EL (cell line): ENCODE data around the gene FOCAD.
A peak's percentile ranks its signal among the peaks of the same experiment; 100 is the strongest.

Source experiments
- DNase-seq: peaks from one replicate; pipeline ENCODE4 v3.0.0-alpha.2; 2016

The FOCAD gene

DNA sequence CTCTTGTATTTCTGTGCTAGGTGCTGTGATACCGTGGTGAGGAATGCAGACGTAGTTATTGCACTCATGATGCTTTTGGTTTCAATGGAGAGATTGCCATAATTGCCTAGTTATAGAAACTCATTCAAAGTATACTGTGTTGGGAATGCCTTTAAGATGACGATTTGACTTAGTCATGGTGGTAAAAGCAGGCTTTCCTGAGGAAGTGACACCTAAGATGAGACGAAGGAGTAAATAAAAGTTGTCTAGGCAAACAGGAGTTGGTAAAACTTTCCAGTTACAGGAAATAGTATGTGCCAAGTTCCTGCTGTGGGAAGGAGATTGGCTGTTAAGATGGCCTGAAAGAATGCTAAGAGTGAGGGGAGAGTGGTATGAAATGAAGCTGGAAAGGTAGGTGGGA, 48.1 kb downstream of the FOCAD start:
- DNase-seq = peak; percentile 83

DNA sequence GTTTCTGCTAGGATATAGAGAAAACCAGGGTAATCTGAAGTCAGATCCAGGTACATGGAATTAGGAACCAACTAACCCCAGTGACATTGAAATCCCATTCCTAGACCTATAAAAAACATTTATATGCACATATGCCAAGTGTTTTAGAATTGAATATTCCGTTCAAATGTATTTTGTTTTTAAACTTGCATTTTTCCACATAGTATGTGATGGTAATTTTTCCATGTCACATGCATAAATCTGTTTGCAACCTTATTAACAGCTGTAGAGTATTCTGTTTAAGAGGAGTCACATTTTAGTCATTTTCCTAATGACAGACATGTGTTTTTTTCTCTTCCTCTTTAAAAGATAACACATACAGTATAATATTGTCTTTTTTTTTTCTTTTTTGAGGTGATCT, 50.2 kb downstream of the FOCAD start:
- no peak for DNase-seq

DNA sequence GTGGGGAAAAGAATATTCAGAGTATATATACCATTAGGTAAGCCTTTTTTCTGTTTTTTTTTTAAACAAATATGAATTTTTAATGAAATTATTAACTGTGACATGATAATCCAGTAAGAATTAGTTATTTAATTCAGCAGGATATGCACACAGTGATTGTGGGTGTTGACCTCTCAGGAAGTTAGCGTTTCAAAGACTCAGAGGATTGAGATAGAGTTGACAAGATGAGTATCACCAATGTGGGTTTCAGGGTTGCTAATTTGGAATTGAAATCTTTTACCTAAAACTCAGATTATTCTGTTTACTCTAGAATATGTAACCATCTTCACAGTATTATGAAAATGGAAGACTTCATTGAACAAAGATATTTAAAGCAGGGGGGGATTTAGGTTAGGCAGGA, 56.2 kb downstream of the FOCAD start:
- DNase-seq = no peak

DNA sequence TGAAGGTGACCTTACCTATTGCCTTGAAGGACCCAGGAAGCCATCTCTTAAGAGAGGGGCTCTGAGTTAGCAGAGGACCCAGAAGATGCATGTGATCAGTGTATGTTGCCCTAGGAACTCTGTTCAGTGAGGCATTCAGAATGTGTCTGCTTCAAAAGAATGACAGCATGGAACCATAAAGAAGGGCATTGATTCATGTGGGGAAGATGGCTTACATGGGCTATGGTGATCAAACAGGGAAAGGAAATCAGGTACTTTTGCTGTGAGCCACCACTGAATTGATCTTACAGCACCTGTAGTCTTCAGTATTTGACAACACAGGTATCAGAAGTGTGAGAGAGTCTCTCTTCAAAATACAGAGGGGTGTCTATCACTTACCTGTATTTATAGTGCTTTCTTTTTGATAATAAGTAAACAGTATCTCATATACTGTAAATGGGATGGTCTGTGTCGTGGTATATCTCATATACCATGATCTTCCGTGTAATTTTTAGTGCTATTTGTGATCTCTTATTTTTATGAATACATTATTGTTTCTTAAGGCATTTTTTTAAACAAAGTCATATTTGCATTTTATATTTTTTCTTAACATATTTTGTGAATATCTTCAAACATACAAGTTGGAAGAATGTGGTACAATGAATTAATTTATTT, 57.0 kb downstream of the FOCAD start:
- no peak for DNase-seq

DNA sequence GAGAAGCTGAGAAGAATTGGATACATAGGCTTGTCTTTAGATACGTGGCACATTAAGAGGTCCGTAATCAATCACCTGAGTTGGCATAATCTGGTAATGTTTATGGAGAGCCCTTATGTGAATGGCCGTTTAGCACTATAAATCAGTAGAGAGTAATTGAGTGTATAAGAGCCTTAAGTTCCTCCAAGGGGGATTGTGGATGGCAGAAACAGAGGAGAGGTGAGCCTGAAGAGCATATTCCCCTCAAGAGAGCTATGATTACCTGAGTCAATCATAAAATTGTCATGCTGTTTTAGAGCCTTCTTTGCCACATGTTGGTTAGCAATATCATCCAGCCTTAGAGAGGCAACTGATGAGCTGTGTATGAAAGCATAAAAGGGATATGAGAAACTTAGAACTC, 58.8 kb downstream of the FOCAD start:
- no peak for DNase-seq

DNA sequence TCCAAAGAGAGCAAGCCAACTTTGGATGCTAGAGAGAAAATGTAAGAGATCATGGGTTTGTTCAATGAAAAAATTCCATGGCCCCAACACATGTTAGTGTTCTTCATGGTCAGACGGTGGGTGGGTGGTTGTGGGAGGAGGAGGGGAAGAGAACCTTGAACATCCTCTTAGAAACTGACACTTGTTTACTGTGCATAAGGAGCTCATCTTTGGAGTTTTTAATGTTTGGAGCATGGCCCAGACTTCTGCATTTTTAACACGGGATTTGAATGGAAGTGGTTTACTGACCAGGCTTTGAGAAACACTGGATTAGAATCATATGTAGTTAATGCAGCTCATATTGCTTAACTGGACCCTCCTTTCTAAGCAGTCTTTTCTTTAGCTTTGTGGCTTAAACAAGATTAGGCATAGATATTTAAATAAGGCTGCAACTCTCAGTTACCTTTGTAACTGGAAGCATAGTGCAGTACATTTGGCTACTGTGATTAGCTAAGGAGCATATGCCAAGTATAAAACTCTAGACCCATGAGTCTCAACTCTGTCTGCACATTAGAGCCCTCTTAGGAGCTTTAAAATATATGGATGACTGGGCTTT, 60.1 kb downstream of the FOCAD start:
- DNase-seq = no peak

DNA sequence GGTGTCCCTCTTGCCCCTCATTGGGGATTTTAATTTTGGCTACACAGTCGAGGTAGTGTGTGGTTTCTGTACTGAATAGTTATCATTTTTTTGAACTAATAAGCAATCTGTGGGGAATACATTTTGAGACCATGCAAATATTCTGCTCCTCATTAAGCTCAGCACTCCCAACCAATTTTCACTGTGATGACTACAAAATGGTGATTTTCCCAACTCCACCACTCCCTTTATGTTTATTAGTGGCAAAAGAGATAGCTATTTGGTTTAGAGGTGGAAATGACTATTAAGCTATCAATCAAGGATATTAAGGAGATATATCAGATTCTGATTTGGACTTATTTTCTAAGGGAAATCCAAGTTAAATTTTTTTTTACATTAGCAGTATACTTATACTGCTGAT, 62.9 kb downstream of the FOCAD start:
- DNase-seq = no peak

DNA sequence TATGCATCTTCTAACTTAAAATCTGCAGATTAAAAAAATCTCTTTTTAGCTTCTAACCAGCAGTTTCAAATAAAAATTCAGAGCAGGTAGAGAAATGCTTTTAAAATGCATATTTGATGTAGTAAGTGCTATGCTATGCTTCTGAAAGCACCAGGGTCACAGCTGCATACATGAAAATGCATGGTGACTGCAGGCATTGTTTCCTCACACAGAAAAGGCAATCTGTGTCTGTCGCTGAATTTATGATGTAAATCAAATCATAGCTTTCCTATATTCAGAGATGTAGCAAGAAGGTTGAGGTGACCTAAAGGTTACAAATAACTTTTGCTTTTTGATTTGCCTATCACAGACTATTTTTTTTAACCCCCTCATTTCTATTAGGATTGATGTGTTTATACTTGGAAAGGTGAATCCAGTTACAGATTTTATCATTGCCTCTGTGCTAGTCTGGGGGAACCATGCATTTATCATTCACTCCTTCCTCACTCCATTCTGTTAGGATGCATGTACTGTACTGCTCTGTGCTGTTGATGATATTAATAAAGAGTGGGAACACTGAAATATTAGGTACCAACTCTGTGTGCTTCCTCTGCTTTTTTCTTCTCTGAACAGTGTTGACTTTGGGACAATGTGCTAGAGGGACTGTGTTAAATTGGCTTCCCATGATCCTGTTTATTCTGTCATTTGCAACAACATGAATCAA, 65.6 kb downstream of the FOCAD start:
- DNase-seq = no peak

DNA sequence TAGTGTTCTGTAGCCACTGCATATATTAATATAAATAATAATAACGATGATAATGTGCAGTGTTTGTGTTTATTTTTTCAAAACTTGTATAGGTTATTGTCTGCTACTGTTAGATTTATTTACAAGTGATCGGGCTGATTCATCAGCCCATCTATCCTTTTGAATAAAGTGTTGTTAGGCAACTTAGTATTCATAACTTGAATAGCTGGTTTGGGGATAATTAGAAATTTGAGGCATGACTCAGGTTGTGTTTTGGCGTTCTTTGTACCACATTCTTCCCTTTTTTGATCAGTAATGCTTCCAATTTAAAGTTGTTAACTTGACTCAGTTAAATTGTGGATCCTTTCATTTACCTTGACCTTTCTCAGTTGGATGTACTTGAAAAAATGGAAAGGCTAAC, 69.7 kb downstream of the FOCAD start:
- DNase-seq = peak; percentile 13

DNA sequence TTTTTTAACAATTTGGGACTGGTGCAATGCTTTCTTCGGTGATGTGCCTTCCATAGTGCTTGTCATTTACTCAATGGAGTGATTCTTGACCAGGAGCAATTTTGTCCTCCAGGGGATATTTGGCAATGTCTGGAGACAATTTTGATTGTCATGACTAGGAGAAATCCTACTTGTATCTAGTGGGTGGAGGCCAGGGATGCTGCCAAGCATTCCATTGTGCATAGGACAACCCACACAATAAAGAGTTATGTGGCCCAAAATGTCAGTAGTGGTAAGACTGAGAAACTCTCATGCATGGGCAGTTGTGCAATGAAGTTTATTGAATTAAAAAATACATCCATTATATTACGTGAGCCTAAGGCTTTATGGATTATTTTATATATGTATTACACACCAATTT, 70.5 kb downstream of the FOCAD start:
- DNase-seq = peak; percentile 26

DNA sequence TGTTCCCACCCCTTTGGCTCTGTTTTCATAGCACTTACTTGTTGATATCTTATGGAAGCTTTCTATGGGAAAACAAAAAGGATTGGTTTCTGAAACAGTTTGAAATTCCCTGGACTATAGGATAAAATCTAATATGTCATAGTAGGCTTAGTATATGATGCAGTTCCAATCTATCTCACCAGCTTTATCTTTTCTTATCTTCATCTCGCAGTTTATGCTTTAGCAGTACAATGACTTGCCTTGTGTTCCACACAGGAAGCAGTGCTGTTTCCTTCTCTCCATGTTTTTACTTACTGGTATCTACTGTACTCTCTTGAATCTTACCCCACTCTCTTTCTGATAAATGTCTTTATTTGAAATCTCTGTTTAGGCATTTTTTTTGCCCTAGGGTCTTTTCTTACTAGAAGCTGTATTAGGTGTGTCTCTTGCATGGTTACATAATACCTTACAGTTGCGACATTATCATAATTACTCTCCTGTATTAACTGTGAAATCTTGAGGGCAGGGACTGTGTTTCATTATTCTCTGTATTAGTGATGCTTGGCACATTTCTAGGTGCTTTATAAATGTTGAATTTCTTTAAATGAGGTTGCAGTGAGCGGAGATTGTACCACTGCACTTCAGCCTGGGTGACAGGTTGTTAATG, 76.3 kb downstream of the FOCAD start:
- no peak for DNase-seq

DNA sequence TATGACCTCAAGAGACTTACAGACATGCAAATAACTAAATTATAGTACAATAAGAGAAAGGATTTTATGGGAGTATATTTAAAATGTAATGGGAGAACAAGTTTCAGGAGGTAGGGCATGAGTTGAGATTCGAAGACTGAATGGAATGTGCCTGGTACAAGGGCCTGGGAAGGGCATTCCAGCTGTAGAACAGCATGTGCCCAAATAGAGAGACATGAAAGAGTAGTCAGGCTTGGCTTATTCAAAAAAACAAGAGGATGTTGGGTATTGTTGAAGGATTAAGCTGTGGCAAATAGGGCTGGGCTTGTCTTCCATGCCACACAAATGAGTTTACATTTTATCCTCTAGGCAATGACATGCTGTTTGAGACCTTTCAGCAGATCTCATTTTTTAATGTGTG, 86.9 kb downstream of the FOCAD start:
- DNase-seq = no peak

DNA sequence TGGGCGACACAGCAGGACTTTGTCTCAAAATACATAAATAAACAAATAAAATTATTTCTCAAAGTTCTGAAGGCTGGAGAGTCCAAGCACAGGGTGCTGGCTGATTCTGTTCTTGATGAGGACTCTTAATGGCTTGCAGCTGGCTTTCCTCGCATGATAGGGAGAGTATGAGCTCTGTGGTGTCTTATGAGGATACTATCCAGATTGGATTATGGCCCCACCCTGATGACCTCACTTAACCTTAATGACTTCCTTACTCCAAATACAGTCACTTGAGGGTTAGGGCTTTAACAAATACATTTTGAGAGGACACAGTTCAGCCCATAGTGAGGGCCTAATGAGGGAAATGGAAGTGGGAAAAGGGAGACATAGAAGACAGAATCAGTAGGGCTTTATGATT, 87.7 kb downstream of the FOCAD start:
- no peak for DNase-seq

DNA sequence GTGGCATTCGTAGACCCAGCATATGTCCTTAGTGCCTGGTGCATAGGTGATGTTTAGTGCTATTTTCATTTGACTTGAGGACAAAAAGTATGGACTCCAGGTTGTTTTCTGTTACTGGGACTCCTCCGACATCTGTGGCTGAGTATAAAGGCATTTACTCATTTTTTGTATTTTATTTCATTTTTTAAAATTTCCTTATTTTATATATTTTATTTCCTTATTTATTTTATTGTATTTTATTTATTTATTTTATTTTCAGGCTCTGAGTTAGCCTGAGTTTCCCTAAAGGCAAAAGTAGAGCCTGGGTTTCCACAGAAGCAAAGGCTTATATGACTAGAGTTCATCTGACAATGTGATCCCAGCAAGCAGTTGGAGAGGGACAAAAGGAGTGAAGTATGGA, 91.6 kb downstream of the FOCAD start:
- DNase-seq = no peak

DNA sequence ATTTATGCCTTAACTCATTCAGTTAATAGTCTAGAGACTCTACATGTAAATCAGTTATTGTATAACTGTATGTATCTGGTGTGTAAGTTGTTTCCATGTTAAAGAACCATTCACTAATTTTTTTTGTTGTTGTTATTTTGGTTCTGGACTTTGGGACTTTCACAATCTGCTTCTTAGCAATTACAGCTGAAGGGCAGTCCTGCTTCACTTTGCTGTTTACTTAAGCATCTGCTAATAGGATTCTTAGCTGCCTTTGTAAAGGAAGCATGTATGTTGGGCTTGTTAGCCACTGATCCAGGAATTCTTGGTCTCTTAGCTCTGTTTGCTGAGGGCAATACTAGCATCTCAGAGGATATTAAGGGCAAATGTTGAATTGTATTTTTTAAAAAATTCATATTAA, 97.0 kb downstream of the FOCAD start:
- no peak for DNase-seq

DNA sequence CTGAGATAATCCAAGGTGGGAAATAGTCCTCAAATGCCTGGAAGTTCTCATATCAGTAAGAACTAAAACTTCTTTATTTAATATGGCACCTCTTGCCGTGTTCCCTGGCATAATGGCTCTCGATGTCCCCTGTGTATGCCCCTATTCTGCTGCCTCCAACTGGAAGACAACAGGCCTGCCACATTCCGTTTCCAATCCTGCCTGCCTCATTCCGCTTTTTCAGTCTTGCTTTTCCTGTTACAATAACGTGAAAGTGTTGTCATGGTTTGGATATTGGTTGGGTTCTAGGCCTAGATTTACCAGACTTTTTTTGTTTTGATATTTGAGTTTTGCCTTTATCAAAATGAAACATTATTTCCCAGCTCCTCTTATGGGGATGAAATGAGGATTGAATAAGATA, 98.2 kb downstream of the FOCAD start:
- DNase-seq = no peak

DNA sequence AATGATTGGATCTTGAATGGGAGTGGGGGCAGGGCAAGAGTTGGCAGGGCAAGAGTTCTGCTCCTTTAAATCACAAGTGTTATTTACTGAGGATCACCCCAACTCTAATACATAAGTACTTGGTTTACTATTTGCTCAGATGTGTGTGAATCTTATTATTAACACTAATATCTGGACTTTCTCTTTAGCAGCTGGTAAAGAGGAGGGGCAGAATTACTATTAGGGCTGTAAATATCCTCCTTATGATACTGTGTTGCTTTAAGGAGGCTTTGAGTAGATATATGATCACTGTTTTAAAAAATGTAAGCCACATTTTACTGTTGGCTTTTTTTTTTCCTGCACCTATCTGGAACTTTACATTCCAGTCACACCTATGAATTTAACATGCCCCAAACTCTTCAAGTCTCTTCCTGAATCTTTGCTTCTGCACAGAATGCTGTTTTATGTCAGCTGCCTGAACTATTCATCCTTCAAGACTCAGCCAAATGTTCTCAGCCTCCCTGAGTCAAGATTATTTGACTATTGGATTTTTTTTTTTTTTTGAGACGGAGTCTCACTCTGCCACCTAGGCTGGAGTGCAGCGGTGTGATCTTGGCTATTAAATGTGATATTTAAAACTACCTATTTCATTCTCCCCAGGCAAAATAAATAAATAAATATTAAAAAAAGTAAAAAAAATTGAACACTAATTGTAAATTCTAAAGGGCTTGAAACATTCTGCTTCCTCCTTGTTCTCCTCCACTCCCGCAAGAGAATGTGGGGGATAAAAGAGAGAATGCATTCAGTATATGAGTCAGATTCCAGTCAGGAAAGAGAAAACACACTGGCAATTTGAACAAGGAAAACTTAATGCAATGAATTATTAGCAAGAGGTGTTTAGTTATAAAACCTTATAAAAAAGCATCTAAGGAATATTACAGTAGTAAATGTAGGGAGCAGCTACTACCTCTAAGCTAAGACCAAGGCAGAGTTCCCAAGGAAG, 99.3 kb downstream of the FOCAD start:
- no peak for DNase-seq

DNA sequence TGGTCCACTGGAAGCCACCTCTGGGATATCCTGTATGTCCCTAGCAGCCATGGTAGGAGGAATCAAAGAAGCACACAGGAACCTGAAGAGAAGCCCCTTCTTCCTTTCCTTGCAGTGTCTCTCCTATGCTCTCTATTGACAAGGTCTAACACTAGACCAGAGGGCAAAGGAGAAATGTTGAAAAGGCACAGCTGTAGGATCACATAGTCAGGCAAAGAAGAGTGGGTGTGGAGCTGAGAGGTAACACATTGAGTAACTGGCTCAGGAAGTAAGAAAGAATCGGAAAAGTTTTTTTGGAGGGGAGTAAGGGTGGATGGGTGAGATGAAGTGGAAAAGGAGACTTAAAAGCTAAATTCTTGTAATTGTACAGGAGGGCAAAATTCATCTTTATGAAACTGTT, 100.1 kb downstream of the FOCAD start:
- no peak for DNase-seq

DNA sequence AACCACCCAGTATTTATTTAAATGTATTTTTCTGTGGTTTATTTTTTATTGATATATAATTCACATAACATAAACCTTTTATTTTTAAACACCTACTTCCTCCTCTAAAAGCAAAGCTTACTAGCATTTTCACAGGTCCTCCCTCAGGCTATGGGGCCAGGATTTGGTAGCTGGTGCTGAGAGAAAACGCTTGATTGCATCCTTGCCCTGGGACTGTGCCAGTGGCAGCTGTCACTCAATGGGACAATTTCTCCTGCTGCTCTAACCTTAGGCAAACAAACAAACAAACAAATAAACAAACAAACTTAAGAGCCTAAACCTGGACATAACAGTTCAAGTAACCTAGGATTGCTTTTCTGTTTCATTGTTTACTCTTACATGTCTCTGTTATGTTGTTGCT, 102.7 kb downstream of the FOCAD start:
- DNase-seq = no peak

DNA sequence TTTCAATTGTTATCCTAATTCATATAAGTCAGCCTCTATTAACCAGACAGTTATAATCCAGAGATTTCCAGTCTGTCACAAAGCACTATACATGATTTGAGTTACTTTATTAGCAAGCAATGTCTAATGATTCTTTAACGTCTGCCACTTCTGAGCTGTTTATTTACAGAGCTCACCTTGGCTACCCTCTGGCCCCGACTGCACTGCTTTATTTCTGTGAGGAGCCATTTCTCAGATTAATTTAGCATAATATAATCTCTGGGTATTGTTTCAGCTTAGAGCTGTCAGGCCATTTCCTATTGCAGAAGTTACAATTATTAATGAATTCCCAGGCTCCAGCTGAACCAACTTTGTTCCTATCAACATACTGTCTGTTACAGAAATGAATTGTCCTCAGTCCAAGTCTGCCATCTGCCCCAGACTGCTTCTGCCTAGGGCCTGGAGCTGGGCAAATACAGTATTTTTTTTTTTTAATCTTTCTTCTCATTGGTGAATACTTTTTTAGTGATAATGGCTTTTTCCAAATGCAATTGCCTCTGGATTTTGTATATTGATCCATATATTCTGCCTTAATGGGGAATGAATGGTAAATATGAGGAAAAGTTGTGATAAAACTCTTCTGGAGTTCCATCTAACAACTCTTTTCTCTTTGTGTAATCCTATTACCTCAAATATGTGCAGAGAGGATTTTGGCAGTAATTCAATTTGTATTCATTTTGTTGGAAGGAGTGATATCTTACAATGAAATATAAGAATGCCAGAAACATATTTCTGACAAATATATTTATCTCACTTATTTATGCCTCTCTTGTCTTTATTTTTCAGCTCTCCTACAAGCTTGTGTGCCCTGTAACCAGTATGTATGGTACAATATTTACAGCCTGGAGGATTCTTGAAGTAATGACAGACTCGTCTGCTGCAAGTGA, 104.7 kb downstream of the FOCAD start:
- no peak for DNase-seq

DNA sequence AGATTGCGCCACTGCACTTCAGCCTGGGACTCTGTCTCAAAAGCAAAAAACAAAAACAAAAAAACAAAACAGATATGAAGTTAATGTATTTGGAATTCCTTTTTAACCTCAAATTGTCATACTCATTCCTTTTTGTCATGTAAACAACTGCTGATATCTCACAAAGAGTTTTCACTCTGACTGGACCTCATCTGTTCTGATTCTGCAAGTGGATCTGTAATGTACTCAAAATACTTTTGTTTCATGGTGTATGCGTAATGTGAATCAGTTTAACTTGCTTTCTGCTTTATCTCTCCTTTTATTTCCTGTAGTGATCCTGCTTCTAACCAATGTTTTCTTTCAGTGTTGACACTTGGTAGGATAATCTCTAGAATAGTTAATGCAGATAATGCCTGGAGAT, 106.7 kb downstream of the FOCAD start:
- no peak for DNase-seq

DNA sequence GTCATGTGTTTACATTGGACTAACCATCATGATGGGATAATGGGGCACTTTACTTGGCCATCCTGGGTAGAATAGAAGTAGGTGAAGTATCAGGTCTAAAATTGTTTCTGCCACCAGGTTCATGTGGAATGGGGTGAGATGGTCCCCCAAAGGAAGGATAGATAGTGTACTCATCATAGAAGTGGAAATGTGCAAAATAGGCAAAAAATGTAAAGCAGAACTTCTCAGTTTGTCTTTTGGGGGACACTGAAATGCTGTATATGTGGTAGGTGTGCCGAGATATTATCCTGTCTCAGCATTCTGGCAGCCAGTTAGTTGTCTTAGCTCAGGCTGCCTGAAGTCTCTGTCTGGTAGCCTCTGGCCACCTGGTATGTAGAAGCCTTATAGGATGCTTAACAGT, 107.6 kb downstream of the FOCAD start:
- no peak for DNase-seq
